Measurements from ENCODE around the gene PIK3C3. TPM values are rescaled to one million over a fixed set of nuclear protein-coding genes. Genes with fewer than 3 reads are reported as not detected.

PIK3C3 gene
- total RNA-seq, 1 experiment from 2014 or later, result 50.8 TPM

DNA sequence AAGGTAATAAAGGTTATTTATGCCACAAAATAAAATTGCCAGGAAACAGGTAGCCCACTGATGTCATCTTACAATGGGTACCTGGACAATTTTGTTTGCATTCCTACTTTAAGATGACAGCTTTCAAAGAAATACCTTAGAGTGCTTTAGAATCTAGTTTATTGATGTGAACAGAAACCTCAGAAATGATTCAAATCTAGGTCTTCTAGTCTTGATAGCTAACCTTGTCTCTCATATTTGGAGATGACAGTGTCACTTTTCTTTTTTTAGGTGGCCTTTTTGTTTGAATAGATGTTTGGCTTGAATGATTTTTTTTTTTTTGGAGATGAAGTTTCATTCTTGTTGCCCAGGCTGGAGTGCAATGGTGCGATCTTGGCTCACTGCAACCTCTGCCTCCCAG is 69.1 kb downstream of the PIK3C3 start:
- intact Hi-C loops (cut with micrococcal nuclease; ENCODE audit: unreplicated experiment), result no loop called here
- ChIA-PET POLR2A (ENCODE audit: low non-redundant PET) (no interaction called here), CTCF (no interaction called here)
- Histone ChIP-seq H3K4me1 (ENCODE audit: insufficient read depth, low read length, poor library complexity, severe bottlenecking) (peaks cover 20% of the 10 kb centered on the region), H3K36me3 (ENCODE audit: insufficient read depth, low read length, poor library complexity, severe bottlenecking) (peaks cover 14% of the 10 kb centered on the region), H3K9me3 (ENCODE audit: low read depth, low read length, poor library complexity, severe bottlenecking) (no peaks in the 10 kb centered on the region), H3K27ac (ENCODE audit: low read depth, low read length, poor library complexity, severe bottlenecking) (no peak overlapping the region), H3K27me3 (replicated peaks; ENCODE audit: insufficient read depth, low read depth, low read length, poor library complexity) (no peaks in the 10 kb centered on the region), H3K4me3 (ENCODE audit: low read depth, low read length, poor library complexity, severe bottlenecking) (no peak overlapping the region)
- BruUV-seq (replicated peaks), result no TSS peak
- no peak for DNase-seq (ENCODE audit: low spot score)
- TF ChIP-seq, protein P1, sequence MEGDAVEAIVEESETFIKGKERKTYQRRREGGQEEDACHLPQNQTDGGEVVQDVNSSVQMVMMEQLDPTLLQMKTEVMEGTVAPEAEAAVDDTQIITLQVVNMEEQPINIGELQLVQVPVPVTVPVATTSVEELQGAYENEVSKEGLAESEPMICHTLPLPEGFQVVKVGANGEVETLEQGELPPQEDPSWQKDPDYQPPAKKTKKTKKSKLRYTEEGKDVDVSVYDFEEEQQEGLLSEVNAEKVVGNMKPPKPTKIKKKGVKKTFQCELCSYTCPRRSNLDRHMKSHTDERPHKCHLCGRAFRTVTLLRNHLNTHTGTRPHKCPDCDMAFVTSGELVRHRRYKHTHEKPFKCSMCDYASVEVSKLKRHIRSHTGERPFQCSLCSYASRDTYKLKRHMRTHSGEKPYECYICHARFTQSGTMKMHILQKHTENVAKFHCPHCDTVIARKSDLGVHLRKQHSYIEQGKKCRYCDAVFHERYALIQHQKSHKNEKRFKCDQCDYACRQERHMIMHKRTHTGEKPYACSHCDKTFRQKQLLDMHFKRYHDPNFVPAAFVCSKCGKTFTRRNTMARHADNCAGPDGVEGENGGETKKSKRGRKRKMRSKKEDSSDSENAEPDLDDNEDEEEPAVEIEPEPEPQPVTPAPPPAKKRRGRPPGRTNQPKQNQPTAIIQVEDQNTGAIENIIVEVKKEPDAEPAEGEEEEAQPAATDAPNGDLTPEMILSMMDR (conservative IDR thresholded peaks at IDR 0.05; ENCODE audit: low read depth, low read length), result no peak
- TF ChIP-seq EZH2 (IDR thresholded peaks at IDR 0.05; ENCODE audit: borderline replicate concordance, low read depth, low read length, poor library complexity, severe bottlenecking), result no peak

DNA sequence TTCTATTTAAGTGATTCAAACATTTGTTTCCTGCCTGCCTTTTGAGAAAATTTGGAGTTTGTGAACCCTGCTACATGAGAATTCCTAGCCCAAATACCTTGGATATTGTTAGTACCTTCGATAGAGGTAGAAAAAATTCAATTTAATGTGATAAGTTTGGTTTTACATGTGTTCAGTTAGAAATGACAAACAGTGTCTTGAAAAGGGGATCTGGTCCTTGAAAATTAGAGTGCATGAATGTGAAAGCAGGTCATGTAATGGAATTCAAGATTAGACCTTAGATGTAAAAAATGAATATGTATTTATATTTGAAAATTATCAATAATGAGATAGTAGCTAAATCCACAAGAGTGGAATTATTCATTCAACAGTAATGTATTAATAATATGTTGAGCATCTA is 70.5 kb downstream of the PIK3C3 start:
- no peaks in the 10 kb centered on the region for H3K27me3 ChIP-seq (replicated peaks; ENCODE audit: insufficient read depth, low read depth, low read length, poor library complexity)
- no peak for DNase-seq (ENCODE audit: low spot score)
- intact Hi-C loops (cut with micrococcal nuclease; ENCODE audit: unreplicated experiment), result no loop called here
- BruUV-seq (replicated peaks), result no TSS peak
- peaks cover 14% of the 10 kb centered on the region for H3K36me3 ChIP-seq (ENCODE audit: insufficient read depth, low read length, poor library complexity, severe bottlenecking)
- H3K4me3 ChIP-seq (ENCODE audit: low read depth, low read length, poor library complexity, severe bottlenecking), result no peak overlapping the region
- TF ChIP-seq EZH2 (IDR thresholded peaks at IDR 0.05; ENCODE audit: borderline replicate concordance, low read depth, low read length, poor library complexity, severe bottlenecking), result no peak
- TF ChIP-seq, protein P1 (conservative IDR thresholded peaks at IDR 0.05; ENCODE audit: low read depth, low read length), result no peak
- POLR2A ChIA-PET (ENCODE audit: low non-redundant PET), result no interaction called here
- H3K4me1 ChIP-seq (ENCODE audit: insufficient read depth, low read length, poor library complexity, severe bottlenecking), result peaks cover 19% of the 10 kb centered on the region
- CTCF ChIA-PET, result no interaction called here
- H3K9me3 ChIP-seq (ENCODE audit: low read depth, low read length, poor library complexity, severe bottlenecking), result no peaks in the 10 kb centered on the region
- no peak overlapping the region for H3K27ac ChIP-seq (ENCODE audit: low read depth, low read length, poor library complexity, severe bottlenecking)

DNA sequence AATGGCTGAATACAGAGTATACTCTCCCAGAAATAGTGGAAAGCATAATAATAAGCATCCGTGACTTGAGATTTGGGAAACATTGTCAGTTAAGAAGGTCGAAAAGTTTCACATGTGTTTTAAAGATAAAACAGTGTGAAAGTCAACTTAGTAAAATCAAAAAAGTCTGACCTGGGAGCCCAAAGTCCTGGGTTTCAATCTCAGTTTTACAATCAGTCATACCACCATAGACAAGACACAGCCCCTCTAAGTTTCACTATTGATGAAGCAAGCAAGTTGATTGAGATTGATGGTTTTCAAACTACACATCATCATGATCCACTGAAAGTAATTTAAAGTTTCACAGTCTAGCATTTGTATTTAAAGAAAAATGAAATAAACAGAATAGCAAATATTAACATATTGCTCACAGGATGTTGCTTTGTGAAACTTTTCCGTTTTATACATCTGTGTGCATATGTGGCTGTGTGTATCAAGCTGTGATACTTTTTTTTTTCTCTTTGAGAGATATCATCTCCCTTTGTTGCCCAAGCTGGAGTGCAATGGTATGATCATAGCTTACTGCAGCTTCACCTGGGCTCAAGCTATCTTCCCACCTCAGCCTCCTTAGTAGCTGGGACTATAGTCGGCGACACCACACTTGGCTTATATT is 71.1 kb downstream of the PIK3C3 start:
- intact Hi-C loops (cut with micrococcal nuclease; ENCODE audit: unreplicated experiment), result no loop called here
- no peak for TF ChIP-seq EZH2 (IDR thresholded peaks at IDR 0.05; ENCODE audit: borderline replicate concordance, low read depth, low read length, poor library complexity, severe bottlenecking)
- TF ChIP-seq, protein P1 (conservative IDR thresholded peaks at IDR 0.05; ENCODE audit: low read depth, low read length), result no peak
- no TSS peak for BruUV-seq (replicated peaks)
- H3K4me3 ChIP-seq (ENCODE audit: low read depth, low read length, poor library complexity, severe bottlenecking), result no peak overlapping the region
- no peaks in the 10 kb centered on the region for H3K27me3 ChIP-seq (replicated peaks; ENCODE audit: insufficient read depth, low read depth, low read length, poor library complexity)
- H3K9me3 ChIP-seq (ENCODE audit: low read depth, low read length, poor library complexity, severe bottlenecking), result no peaks in the 10 kb centered on the region
- no peak overlapping the region for H3K27ac ChIP-seq (ENCODE audit: low read depth, low read length, poor library complexity, severe bottlenecking)
- no peak for DNase-seq (ENCODE audit: low spot score)
- ChIA-PET CTCF (no interaction called here), POLR2A (ENCODE audit: low non-redundant PET) (no interaction called here)
- H3K36me3 ChIP-seq (ENCODE audit: insufficient read depth, low read length, poor library complexity, severe bottlenecking), result peaks cover 10% of the 10 kb centered on the region
- H3K4me1 ChIP-seq (ENCODE audit: insufficient read depth, low read length, poor library complexity, severe bottlenecking), result peaks cover 19% of the 10 kb centered on the region

Data from A673 (cell line).